Activated naive CD4-positive, alpha-beta T cell treated with anti-CD3 and anti-CD28 coated beads, Interleukin-2, amount 10 ng/mL, durations not matched to agents 5 hours and 36 hours (primary cell): ENCODE data around the gene FMNL1. TPM values are rescaled to one million over a fixed set of nuclear protein-coding genes. Genes with fewer than 3 reads are reported as not detected.

Experiments used
- total RNA-seq, 2 experiments: library from RNA; stranded (reverse); gene quantifications; one replicate each; pipeline ENCODE4 v1.2.3, GENCODE V29; 2021

The FMNL1 gene
- 100 to 1,000 TPM; 380 to 388 TPM for total RNA-seq

GRCh38 chr17:45221081-45222013 is at the start of gene FMNL1:
Gene FMNL1, plus strand, starts transcription at chr17:45221885. Its CDS starts 240 bp downstream, at chr17:45222125.

GRCh38 chr17:45261577-45262515 is 40.2 kb downstream of the FMNL1 start, which contains the start of gene SPATA32:
Gene SPATA32, minus strand, starts transcription at chr17:45262094. Its CDS starts 78 bp downstream, at chr17:45262016.

Other genes with a start within 250 kb of the FMNL1 start
- gene DCAKD, start 170.3 kb upstream of the FMNL1 start, total RNA-seq, result 10 to 100 TPM; 28.7 to 28.9 TPM
- gene NMT1, start 160.6 kb upstream of the FMNL1 start, total RNA-seq, result 100 to 1,000 TPM; 108 to 116 TPM
- 1 to 10 TPM; 2.4 to 3.7 TPM for gene PLCD3, start 89.4 kb upstream of the FMNL1 start, total RNA-seq
- 10 to 100 TPM; 16.7 to 17.4 TPM for gene ACBD4, start 86.2 kb upstream of the FMNL1 start, total RNA-seq
- 10 to 100 TPM; 28.3 to 29.5 TPM for gene HEXIM1, start 73.4 kb upstream of the FMNL1 start, total RNA-seq
- 1 to 10 TPM; 6.6 to 8.3 TPM for gene HEXIM2, start 60.0 kb upstream of the FMNL1 start, total RNA-seq
- under 1 TPM; 0.18 to 0.43 TPM for gene SPATA32, start 40.2 kb downstream of the FMNL1 start, total RNA-seq
- gene MAP3K14, start 95.1 kb downstream of the FMNL1 start, total RNA-seq, result 10 to 100 TPM; 23.4 to 25.1 TPM
- gene ARHGAP27, start 211.0 kb downstream of the FMNL1 start, total RNA-seq, result 10 to 100 TPM; 84.7 to 85.5 TPM